GM23338 (cell line): ENCODE results near the gene GOLM1. TPM values are rescaled to one million over a fixed set of nuclear protein-coding genes. Genes with fewer than 3 reads are reported as not detected.

Experiments
- ATAC-seq: fragments of 200-7000 bp; cut with Tn5 transposase; 3 replicates; pipeline ENCODE4 v1.9.1; 2020
- DNase-seq: peaks from one replicate; pipeline ENCODE4 v3.0.0-alpha.2; 2015; ENCODE audit warnings: low spot score
- H2AFZ ChIP-seq: fragments of 200-600 bp; sonication (generic); 2 replicates; pipeline ENCODE4 v1.8.0; 2016; ENCODE audit warnings: antibody characterized with exemption, mild to moderate bottlenecking, moderate library complexity
- H3F3A ChIP-seq: fragments of 200-600 bp; sonication (generic); replicated peaks from 2 replicates; pipeline ENCODE4 v1.8.0; 2017; ENCODE audit warnings: antibody characterized with exemption, mixed run types, low read depth
- H3K27ac ChIP-seq: fragments of 200-600 bp; sonication (generic); 2 replicates; pipeline ENCODE4 v1.6.1; 2016; ENCODE audit warnings: low read depth
- H3K27me3 ChIP-seq: fragments of 200-600 bp; sonication (generic); 2 replicates; pipeline ENCODE4 v1.8.0; 2016; ENCODE audit warnings: mild to moderate bottlenecking, mixed run types, moderate library complexity; ENCODE audit not compliant: insufficient read depth
- H3K36me3 ChIP-seq: fragments of 200-600 bp; sonication (generic); 2 replicates; pipeline ENCODE4 v1.8.0; 2016; ENCODE audit warnings: mild to moderate bottlenecking; ENCODE audit not compliant: insufficient read depth
- H3K4me1 ChIP-seq: fragments of 200-600 bp; sonication (generic); 2 replicates; pipeline ENCODE4 v1.8.0; 2016; ENCODE audit warnings: mild to moderate bottlenecking, moderate library complexity; ENCODE audit not compliant: insufficient read depth
- H3K4me2 ChIP-seq: fragments of 200-600 bp; sonication (generic); 2 replicates; pipeline ENCODE4 v1.7.1; 2017; ENCODE audit warnings: mixed run types
- H3K4me3 ChIP-seq: fragments of 200-600 bp; sonication (generic); 2 replicates; pipeline ENCODE4 v1.6.1; 2016; ENCODE audit warnings: mixed run types
- H3K79me2 ChIP-seq: fragments of 200-600 bp; sonication (generic); replicated peaks from 2 replicates; pipeline ENCODE4 v1.8.0; 2017; ENCODE audit warnings: mild to moderate bottlenecking; ENCODE audit not compliant: insufficient read depth
- H3K9me2 ChIP-seq: fragments of 200-600 bp; sonication (generic); 2 replicates; pipeline ENCODE4 v1.8.0; 2017; ENCODE audit not compliant: insufficient read depth
- H4K20me1 ChIP-seq: fragments of 200-600 bp; sonication (generic); replicated peaks from 2 replicates; pipeline ENCODE4 v1.8.0; 2017; ENCODE audit warnings: mild to moderate bottlenecking; ENCODE audit not compliant: insufficient read depth
- H3K27ac Mint-ChIP-seq: 2 replicates; pipeline ENCODE4 v1.8.0; 2020; ENCODE audit warnings: inconsistent platforms, mild to moderate bottlenecking, moderate library complexity, mixed read lengths
- H3K27me3 Mint-ChIP-seq: 3 replicates; pipeline ENCODE4 v1.8.0; 2022; ENCODE audit warnings: low read depth, mild to moderate bottlenecking, moderate library complexity, mixed read lengths, inconsistent platforms; ENCODE audit not compliant: insufficient read depth, poor library complexity
- H3K36me3 Mint-ChIP-seq: 3 replicates; pipeline ENCODE4 v1.8.0; 2021; ENCODE audit warnings: low read depth, mild to moderate bottlenecking, inconsistent platforms, moderate library complexity, mixed read lengths
- H3K4me1 Mint-ChIP-seq: 3 replicates; pipeline ENCODE4 v1.8.0; 2020; ENCODE audit warnings: mild to moderate bottlenecking, inconsistent platforms, mixed read lengths
- H3K4me3 Mint-ChIP-seq: 3 replicates; pipeline ENCODE4 v1.8.0; 2021; ENCODE audit warnings: moderate library complexity, mild to moderate bottlenecking, inconsistent platforms, mixed read lengths
- H3K9me3 Mint-ChIP-seq: 3 replicates; pipeline ENCODE4 v1.8.0; 2020; ENCODE audit warnings: moderate library complexity, mild to moderate bottlenecking, inconsistent platforms, mixed read lengths
- CREB1 ChIP-seq: fragments of 250-450 bp; sonication (Bioruptor Pico); IDR thresholded peaks from 2 replicates; pipeline ENCODE4 v1.5.0; 2020; ENCODE audit warnings: low read depth, mild to moderate bottlenecking, moderate library complexity
- EZH2phosphoT487 ChIP-seq: fragments of 200-600 bp; sonication (generic); IDR thresholded peaks from one replicate; pipeline ENCODE4 v1.8.1; 2018; ENCODE audit warnings: antibody characterized with exemption; ENCODE audit not compliant: unreplicated experiment
- JUNB ChIP-seq: IDR thresholded peaks from one replicate; pipeline ENCODE4 v1.6.1; 2016; ENCODE audit warnings: antibody characterized with exemption; ENCODE audit not compliant: unreplicated experiment
- NANOG ChIP-seq: IDR thresholded peaks from 2 replicates; pipeline ENCODE4 v1.6.1; 2016; ENCODE audit warnings: antibody characterized with exemption, borderline replicate concordance
- ZNF114 ChIP-seq: fragments of 250-450 bp; sonication (Bioruptor Pico); IDR thresholded peaks from 2 replicates; pipeline ENCODE4 v1.5.0; 2020; ENCODE audit warnings: mild to moderate bottlenecking, moderate library complexity
- ZNF331 ChIP-seq: fragments of 250-450 bp; sonication (Bioruptor Pico); IDR thresholded peaks from 2 replicates; pipeline ENCODE4 v1.5.0; 2020; ENCODE audit warnings: low read depth, mild to moderate bottlenecking, moderate library complexity
- polyA plus RNA-seq: library from polyadenylated mRNA; unstranded; fragments of >200 nt; fragmentation: Nextera tagmentation; extraction: Ambion mirVana; gene quantifications from 2 replicates; pipeline ENCODE4 v1.2.1, GENCODE V29; 2016
- total RNA-seq: library from RNA; depleted of rRNA; stranded (reverse); fragments of >200 nt; shearing (Covaris generic); gene quantifications from 2 replicates; pipeline ENCODE4 v1.2.3, GENCODE V29; 2014
- TF ChIP-seq, protein P1 (sequence below): IDR thresholded peaks from 2 replicates; pipeline ENCODE4 v1.6.1; 2016; ENCODE audit warnings: antibody characterized with exemption
- TF ChIP-seq, protein P2 (sequence below): fragments of 250-450 bp; sonication (Bioruptor Pico); IDR thresholded peaks from 2 replicates; pipeline ENCODE4 v1.5.0; 2020; ENCODE audit warnings: mild to moderate bottlenecking, moderate library complexity
- TF ChIP-seq, protein P3 (sequence below), 2 experiments: fragments of 200-600 bp in 1 of 2; sonication (generic) in 1 of 2; conservative IDR thresholded peaks; 2 replicates each; pipeline versions ENCODE4 v1.5.1 to v1.6.1; 2016 to 2017; ENCODE audit warnings: antibody characterized with exemption in 2 of 2, low read depth in 2 of 2, mild to moderate bottlenecking in 2 of 2, moderate library complexity in 1 of 2

Gene GOLM1
- total and polyA plus RNA-seq, 2 experiments from 2014 or later: 58.3 to 92.4 TPM

DNA sequence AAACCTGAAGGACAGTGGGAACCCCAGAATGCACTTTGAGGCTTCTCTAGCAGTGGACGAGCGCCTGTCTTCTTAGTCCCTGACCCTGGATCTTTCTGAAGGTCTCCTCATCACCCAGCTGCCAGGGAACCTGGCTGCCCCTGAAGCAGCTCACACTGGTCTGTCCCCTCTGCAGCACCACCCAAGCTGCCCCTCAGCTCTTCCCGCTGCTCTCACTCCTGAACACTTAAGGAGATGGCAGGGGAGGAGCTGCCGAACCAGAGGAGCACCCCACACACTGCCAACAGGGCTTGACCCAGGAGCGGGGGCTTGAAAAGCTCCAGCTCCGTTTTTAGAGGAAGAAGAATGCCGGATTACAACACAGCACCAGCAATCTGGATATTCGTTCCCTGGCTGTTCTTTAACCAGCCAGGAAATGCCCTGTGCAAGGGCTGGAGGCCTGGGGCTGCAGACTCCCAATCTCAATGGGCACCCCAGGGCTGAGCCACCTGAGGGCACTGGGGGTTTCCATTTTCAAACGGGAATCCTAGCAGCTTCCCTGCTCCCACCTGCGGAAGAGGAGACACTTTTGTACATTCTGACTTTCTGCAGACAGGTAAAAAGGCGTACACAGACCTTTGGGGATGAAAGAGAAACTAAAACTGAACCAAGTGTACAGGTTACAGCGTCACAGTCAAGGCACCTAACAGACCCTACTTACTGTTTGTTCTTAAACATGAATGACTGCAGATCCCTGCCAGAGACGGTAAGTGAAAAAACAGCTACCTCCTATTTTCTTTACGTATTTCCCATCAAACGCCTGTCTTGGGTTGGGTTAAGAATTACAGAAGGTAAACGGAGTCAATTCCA lies 36.3 kb downstream of the GOLM1 start:
- H3K27me3 ChIP-seq: no peaks in the 10 kb centered on the region
- Mint-ChIP-seq H3K27me3 (peaks cover 2% of the 10 kb centered on the region), H3K36me3 (peaks cover 25% of the 10 kb centered on the region; the same call in 2 of the 3 replicates), H3K4me1 (peaks cover 32% of the 10 kb centered on the region), H3K9me3 (no peaks in the 10 kb centered on the region; the same call in 2 of the 3 replicates), H3K27ac (no peak overlapping the region), H3K4me3 (no peak overlapping the region)
- TF ChIP-seq, protein P1, sequence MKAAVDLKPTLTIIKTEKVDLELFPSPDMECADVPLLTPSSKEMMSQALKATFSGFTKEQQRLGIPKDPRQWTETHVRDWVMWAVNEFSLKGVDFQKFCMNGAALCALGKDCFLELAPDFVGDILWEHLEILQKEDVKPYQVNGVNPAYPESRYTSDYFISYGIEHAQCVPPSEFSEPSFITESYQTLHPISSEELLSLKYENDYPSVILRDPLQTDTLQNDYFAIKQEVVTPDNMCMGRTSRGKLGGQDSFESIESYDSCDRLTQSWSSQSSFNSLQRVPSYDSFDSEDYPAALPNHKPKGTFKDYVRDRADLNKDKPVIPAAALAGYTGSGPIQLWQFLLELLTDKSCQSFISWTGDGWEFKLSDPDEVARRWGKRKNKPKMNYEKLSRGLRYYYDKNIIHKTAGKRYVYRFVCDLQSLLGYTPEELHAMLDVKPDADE: no peak
- TF ChIP-seq ZNF331 (no peak), CREB1 (no peak), JUNB (no peak), EZH2phosphoT487 (no peak), NANOG (no peak), ZNF114 (CRISPR knock-in tag) (no peak)
- TF ChIP-seq, protein P2, sequence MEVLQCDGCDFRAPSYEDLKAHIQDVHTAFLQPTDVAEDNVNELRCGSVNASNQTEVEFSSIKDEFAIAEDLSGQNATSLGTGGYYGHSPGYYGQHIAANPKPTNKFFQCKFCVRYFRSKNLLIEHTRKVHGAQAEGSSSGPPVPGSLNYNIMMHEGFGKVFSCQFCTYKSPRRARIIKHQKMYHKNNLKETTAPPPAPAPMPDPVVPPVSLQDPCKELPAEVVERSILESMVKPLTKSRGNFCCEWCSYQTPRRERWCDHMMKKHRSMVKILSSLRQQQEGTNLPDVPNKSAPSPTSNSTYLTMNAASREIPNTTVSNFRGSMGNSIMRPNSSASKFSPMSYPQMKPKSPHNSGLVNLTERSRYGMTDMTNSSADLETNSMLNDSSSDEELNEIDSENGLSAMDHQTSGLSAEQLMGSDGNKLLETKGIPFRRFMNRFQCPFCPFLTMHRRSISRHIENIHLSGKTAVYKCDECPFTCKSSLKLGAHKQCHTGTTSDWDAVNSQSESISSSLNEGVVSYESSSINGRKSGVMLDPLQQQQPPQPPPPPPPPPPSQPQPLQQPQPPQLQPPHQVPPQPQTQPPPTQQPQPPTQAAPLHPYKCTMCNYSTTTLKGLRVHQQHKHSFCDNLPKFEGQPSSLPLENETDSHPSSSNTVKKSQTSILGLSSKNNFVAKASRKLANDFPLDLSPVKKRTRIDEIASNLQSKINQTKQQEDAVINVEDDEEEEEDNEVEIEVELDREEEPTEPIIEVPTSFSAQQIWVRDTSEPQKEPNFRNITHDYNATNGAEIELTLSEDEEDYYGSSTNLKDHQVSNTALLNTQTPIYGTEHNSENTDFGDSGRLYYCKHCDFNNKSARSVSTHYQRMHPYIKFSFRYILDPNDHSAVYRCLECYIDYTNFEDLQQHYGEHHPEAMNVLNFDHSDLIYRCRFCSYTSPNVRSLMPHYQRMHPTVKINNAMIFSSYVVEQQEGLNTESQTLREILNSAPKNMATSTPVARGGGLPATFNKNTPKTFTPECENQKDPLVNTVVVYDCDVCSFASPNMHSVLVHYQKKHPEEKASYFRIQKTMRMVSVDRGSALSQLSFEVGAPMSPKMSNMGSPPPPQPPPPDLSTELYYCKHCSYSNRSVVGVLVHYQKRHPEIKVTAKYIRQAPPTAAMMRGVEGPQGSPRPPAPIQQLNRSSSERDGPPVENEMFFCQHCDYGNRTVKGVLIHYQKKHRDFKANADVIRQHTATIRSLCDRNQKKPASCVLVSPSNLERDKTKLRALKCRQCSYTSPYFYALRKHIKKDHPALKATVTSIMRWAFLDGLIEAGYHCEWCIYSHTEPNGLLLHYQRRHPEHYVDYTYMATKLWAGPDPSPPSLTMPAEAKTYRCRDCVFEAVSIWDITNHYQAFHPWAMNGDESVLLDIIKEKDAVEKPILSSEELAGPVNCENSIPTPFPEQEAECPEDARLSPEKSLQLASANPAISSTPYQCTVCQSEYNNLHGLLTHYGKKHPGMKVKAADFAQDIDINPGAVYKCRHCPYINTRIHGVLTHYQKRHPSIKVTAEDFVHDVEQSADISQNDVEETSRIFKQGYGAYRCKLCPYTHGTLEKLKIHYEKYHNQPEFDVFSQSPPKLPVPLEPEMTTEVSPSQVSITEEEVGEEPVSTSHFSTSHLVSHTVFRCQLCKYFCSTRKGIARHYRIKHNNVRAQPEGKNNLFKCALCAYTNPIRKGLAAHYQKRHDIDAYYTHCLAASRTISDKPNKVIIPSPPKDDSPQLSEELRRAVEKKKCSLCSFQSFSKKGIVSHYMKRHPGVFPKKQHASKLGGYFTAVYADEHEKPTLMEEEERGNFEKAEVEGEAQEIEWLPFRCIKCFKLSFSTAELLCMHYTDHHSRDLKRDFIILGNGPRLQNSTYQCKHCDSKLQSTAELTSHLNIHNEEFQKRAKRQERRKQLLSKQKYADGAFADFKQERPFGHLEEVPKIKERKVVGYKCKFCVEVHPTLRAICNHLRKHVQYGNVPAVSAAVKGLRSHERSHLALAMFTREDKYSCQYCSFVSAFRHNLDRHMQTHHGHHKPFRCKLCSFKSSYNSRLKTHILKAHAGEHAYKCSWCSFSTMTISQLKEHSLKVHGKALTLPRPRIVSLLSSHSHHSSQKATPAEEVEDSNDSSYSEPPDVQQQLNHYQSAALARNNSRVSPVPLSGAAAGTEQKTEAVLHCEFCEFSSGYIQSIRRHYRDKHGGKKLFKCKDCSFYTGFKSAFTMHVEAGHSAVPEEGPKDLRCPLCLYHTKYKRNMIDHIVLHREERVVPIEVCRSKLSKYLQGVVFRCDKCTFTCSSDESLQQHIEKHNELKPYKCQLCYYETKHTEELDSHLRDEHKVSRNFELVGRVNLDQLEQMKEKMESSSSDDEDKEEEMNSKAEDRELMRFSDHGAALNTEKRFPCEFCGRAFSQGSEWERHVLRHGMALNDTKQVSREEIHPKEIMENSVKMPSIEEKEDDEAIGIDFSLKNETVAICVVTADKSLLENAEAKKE (CRISPR knock-in tag): no peak
- TF ChIP-seq, protein P3, sequence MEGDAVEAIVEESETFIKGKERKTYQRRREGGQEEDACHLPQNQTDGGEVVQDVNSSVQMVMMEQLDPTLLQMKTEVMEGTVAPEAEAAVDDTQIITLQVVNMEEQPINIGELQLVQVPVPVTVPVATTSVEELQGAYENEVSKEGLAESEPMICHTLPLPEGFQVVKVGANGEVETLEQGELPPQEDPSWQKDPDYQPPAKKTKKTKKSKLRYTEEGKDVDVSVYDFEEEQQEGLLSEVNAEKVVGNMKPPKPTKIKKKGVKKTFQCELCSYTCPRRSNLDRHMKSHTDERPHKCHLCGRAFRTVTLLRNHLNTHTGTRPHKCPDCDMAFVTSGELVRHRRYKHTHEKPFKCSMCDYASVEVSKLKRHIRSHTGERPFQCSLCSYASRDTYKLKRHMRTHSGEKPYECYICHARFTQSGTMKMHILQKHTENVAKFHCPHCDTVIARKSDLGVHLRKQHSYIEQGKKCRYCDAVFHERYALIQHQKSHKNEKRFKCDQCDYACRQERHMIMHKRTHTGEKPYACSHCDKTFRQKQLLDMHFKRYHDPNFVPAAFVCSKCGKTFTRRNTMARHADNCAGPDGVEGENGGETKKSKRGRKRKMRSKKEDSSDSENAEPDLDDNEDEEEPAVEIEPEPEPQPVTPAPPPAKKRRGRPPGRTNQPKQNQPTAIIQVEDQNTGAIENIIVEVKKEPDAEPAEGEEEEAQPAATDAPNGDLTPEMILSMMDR (conservative IDR thresholded peaks at IDR 0.05; ENCODE audit: low read depth in 2 of 2): no peak
- no peak overlapping the region; the same call in 1 of the 2 replicates for H3K27ac ChIP-seq
- no peaks in the 10 kb centered on the region for H3K9me2 ChIP-seq
- no peak for DNase-seq
- H3K36me3 ChIP-seq: no peaks in the 10 kb centered on the region
- H3K79me2 ChIP-seq: peaks cover 27% of the 10 kb centered on the region
- H2AFZ ChIP-seq: no peak overlapping the region
- H3K4me3 ChIP-seq: no peak overlapping the region
- peaks cover 9% of the 10 kb centered on the region for H4K20me1 ChIP-seq
- H3K4me2 ChIP-seq: no peak overlapping the region
- peak; percentile 50 for ATAC-seq
- peaks cover 21% of the 10 kb centered on the region for H3K4me1 ChIP-seq
- no peaks in the 10 kb centered on the region for H3F3A ChIP-seq
